Astrocyte (in vitro differentiated cells and primary cell): ENCODE data around the gene TRAP1.

Source experiments
- CTCF ChIP-seq: IDR thresholded peaks from 2 replicates; pipeline ENCODE4 v1.5.1; 2011; ENCODE audit warnings: low read depth, mild to moderate bottlenecking, inconsistent platforms, low read length, moderate library complexity; ENCODE audit not compliant: insufficient read depth
- EZH2 ChIP-seq: IDR thresholded peaks from 2 replicates; pipeline ENCODE4 v1.6.1; 2012; ENCODE audit warnings: mild to moderate bottlenecking, low read length, inconsistent platforms; ENCODE audit not compliant: insufficient read depth

GRCh38 chr16:3735541-3735940, 18.2 kb upstream of the TRAP1 start:
- TF ChIP-seq EZH2 (no peak), CTCF (no peak)
